T-helper 2 cell treated with Interferon-gamma antibody and Interleukin-4, amounts not matched to agents 100 ng/mL and 5 ng/mL, for 36 hours (primary cell): Measurements from ENCODE around the gene OR2A14. TPM values are rescaled to one million over a fixed set of nuclear protein-coding genes. Genes with fewer than 3 reads are reported as not detected.
"Not testable (repeated sequence)": the region's sequence is repeated elsewhere in the genome, so short reads cannot be mapped to it uniquely, and the experiment has no call there.

Source experiments
- intact Hi-C: fragments of 100-400 bp; cut with micrococcal nuclease; formaldehyde crosslinking; loops from one replicate; pipeline ENCODE4 v1.15.1; 2023
- total RNA-seq: library from RNA; stranded (reverse); gene quantifications from 2 replicates; pipeline ENCODE4 v1.2.3, GENCODE V29; 2022

The OR2A14 gene
- total RNA-seq, result not detected in 2 replicates

DNA sequence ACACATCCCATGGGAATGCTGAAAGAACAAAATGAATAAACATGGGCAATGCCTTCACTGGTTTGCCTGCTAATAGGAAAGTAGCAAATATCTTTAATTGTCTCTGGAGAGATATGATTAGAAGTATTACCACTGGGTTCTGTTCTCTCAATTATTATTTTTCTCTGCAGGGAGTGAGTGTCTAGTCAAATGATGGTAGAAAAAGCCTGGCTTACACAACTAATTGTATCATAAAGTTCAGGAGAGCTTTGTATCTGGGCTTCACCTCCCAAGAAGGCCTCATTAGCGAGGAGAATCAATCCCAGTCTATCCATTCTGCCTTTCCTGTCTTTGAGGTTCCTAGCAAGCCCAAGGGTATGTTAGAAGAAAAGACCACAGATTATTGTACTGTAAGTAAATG lies at the start of gene OR2A14:
TSS of gene OR2A14 (plus strand) at position 301 of the 400 bp plus-strand sequence. CDS start 5,937 bp downstream, outside the sequence.
- intact Hi-C loops, result no loop called here

- intact Hi-C loops, result no loop called here
Measured at GRCh38 chr7:144074374-144074773, 48.6 kb upstream of the OR2A14 start.

- intact Hi-C loops, result no loop called here
Measured at GRCh38 chr7:144085978-144086377, 37.0 kb upstream of the OR2A14 start, which contains the start of gene OR2A12. OR2A12 (plus strand) TSS chr7:144086278; CDS start chr7:144095108, 8,830 bp downstream.

GRCh38 chr7:144086730-144087129 lies 36.2 kb upstream of the OR2A14 start:
- intact Hi-C loops, result no loop called here

- intact Hi-C loops, result no loop called here
Measured at GRCh38 chr7:144087230-144087629, 35.7 kb upstream of the OR2A14 start.

DNA sequence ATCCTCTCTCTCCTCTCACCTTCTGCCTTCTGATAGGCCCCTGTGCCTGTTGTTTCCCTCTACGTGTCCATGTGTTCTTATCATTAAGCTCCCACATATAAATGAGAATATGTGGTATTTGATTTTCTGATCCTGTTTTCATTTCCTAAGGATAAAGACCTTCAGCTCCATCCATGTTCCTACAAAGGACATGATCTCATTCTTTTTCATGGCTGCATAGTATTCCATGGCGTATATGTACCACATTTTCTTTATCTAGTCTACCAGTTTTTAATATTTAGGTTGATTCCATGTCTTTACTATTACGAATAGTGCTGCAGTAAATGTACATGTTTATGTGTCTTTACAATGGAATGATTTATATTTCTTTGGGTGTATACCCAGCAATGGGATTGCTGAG lies 32.3 kb upstream of the OR2A14 start:
- intact Hi-C loops, result no loop called here

DNA sequence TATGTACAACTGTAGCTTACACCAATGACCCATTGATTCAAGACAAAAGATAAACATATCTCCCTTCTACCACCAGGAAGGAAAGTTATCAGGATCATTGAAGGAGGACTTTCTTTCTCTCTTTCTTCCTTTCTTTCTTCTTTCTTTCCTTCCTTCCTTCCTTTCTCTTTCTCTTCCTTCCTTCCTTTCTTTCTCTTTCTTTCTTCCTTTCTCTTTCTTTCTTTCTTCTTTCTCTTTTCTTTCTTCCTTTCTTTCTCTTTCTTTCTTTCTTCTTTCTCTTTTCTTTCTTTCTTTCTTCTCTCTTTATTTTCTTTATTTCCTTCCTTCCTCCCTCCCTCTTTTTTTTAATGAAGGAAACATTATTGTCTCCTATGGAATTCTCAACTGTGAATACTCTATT lies 24.2 kb upstream of the OR2A14 start:
- intact Hi-C loops, result no loop called here

DNA sequence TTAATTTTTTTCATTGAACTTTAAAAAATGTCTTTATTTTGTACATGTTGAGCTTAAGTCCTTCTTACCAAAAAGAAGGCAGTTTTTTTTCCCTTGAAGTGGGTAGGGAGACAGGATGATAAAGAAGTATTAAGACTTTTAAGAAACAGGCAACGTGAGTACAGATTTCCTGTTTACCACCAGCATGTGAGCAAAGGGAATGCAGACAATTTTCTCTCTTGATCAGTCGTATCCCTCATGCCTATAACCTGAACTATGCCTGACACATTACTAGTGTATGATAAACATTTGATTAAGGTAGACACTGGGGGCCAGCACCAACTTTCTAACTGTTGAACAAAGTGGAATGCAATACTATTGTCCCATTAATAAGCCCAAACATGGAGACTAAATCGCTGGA lies 22.4 kb upstream of the OR2A14 start:
- intact Hi-C loops, result no loop called here

GRCh38 chr7:144102041-144102440 lies 20.9 kb upstream of the OR2A14 start:
- intact Hi-C loops, result no loop called here

- intact Hi-C loops, result no loop called here
Measured at GRCh38 chr7:144105211-144105610, 17.8 kb upstream of the OR2A14 start.

DNA sequence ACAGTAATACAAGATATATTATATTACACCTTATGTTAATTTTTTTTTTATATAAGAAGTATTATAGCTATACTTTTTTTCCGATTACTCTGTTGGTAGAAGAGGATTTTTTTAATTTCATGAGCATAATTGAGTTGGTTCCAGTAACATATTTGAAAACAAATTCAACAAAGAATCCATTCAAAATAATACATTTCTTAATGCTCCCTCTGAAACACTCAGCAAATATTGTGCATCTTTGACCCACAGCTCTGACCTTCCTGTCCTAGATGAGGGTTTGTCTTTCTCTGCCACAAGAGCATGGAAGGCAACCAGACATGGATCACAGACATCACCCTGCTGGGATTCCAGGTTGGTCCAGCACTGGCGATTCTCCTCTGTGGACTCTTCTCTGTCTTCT lies 13.7 kb upstream of the OR2A14 start, which contains the start of gene OR2A2:
TSS of gene OR2A2 (plus strand) at position 301 of the 400 bp plus-strand sequence. CDS start at position 301, 0 bp downstream.
- intact Hi-C loops, result no loop called here

- intact Hi-C loops, result no loop called here
Measured at GRCh38 chr7:144110272-144110671, 12.7 kb upstream of the OR2A14 start.

GRCh38 chr7:144113651-144114050 lies 9.3 kb upstream of the OR2A14 start:
- intact Hi-C loops, result no loop called here

DNA sequence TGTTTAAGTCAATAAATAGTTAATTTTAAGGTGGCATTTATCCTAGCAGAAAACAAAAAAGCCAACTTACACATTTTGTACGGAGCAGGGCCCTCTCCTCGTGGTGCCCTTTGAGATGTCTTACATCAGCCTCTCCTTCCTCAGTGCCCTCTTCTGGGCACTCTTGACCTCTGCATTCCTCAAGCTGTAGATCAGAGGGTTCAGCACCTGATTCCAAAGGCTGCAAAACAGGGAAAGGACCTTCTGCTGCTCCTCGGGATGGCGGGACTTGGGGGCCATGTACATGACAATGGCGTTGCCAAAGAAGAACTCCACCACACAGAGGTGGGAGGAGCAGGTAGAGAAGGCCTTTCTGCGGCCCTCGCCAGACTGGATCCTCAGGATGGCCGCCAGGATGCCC lies 4.6 kb upstream of the OR2A14 start:
- intact Hi-C loops, result no loop called here

GRCh38 chr7:144127714-144128334 lies 4.8 kb downstream of the OR2A14 start:
- intact Hi-C loops, result no loop called here

- intact Hi-C loops, result not testable (repeated sequence)
Measured at GRCh38 chr7:144129601-144130000, 6.6 kb downstream of the OR2A14 start.

- intact Hi-C loops, result no loop called here
Measured at GRCh38 chr7:144130730-144131129, 7.8 kb downstream of the OR2A14 start.

GRCh38 chr7:144132262-144132661 lies 9.3 kb downstream of the OR2A14 start:
- intact Hi-C loops, result no loop called here

DNA sequence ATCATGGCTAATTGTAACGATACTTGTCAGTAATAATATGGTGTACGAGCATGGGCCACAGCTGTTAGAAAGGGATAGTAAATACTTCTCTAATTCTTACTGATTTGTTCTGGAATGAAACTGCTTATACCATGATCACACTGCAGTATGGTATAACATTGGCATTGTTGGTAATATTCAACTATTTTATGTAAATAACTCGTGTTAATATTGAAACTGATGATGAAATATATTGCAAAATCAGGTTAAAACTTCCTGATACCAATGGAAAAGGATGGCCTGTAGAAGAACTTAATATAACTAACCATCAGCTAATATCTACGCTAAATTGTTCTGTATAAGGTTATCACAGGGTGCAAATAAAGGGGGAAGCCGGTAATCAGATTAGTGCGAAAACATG lies 10.3 kb downstream of the OR2A14 start:
- intact Hi-C loops, result no loop called here

- intact Hi-C loops, result no loop called here
Measured at GRCh38 chr7:144134116-144134515, 11.1 kb downstream of the OR2A14 start.

- intact Hi-C loops, result no loop called here
Measured at GRCh38 chr7:144137501-144137900, 14.5 kb downstream of the OR2A14 start.

- intact Hi-C loops, result no loop called here
Measured at GRCh38 chr7:144142187-144142586, 19.2 kb downstream of the OR2A14 start.

GRCh38 chr7:144144426-144144825 lies 21.4 kb downstream of the OR2A14 start:
- intact Hi-C loops, result no loop called here
